Measurements from ENCODE around the gene SPATA20.
A peak's percentile ranks its signal among the peaks of the same experiment; 100 is the strongest.

Gene SPATA20

GRCh38 chr17:50547035-50547735 is at the start of gene SPATA20:
TSS of gene SPATA20 (plus strand) at chr17:50547174. CDS start at chr17:50547209, 35 bp downstream.
- peak; percentile 69 to 82 for DNase-seq (ENCODE audit: extremely low read depth in 1 of 2, low read depth in 1 of 2)

- DNase-seq (ENCODE audit: extremely low read depth in 1 of 2, low read depth in 1 of 2) = no peak
Measured at GRCh38 chr17:50498021-50498874, 48.7 kb upstream of the SPATA20 start.

GRCh38 chr17:50499270-50499669 is 47.7 kb upstream of the SPATA20 start:
- DNase-seq (ENCODE audit: extremely low read depth in 1 of 2, low read depth in 1 of 2) = no peak

- DNase-seq (ENCODE audit: extremely low read depth in 1 of 2, low read depth in 1 of 2) = no peak
Measured at GRCh38 chr17:50499721-50500120, 47.3 kb upstream of the SPATA20 start.

GRCh38 chr17:50501054-50501453 is 45.9 kb upstream of the SPATA20 start:
- no peak for DNase-seq (ENCODE audit: extremely low read depth in 1 of 2, low read depth in 1 of 2)

- no peak for DNase-seq (ENCODE audit: extremely low read depth in 1 of 2, low read depth in 1 of 2)
Measured at GRCh38 chr17:50502301-50502990, 44.5 kb upstream of the SPATA20 start.

GRCh38 chr17:50505591-50506130 is 41.3 kb upstream of the SPATA20 start:
- no peak for DNase-seq (ENCODE audit: extremely low read depth in 1 of 2, low read depth in 1 of 2)

GRCh38 chr17:50506298-50506697 is 40.7 kb upstream of the SPATA20 start:
- no peak for DNase-seq (ENCODE audit: extremely low read depth in 1 of 2, low read depth in 1 of 2)

GRCh38 chr17:50507871-50508572 is 39.0 kb upstream of the SPATA20 start, which contains the start of gene MYCBPAP:
TSS of gene MYCBPAP (plus strand) at chr17:50508439. CDS start at chr17:50508675, 236 bp downstream.
- peak; percentile 50 to 75 for DNase-seq (ENCODE audit: extremely low read depth in 1 of 2, low read depth in 1 of 2)

GRCh38 chr17:50508573-50509460 is 38.2 kb upstream of the SPATA20 start:
- no peak for DNase-seq (ENCODE audit: extremely low read depth in 1 of 2, low read depth in 1 of 2)

- peak in 1 of 2 donors; percentile 50 for DNase-seq (ENCODE audit: extremely low read depth in 1 of 2, low read depth in 1 of 2)
Measured at GRCh38 chr17:50511058-50511457, 35.9 kb upstream of the SPATA20 start.

GRCh38 chr17:50513495-50513894 is 33.5 kb upstream of the SPATA20 start:
- DNase-seq (ENCODE audit: extremely low read depth in 1 of 2, low read depth in 1 of 2) = no peak

GRCh38 chr17:50514388-50514787 is 32.6 kb upstream of the SPATA20 start:
- no peak for DNase-seq (ENCODE audit: extremely low read depth in 1 of 2, low read depth in 1 of 2)

- no peak for DNase-seq (ENCODE audit: extremely low read depth in 1 of 2, low read depth in 1 of 2)
Measured at GRCh38 chr17:50514936-50515702, 31.9 kb upstream of the SPATA20 start.

GRCh38 chr17:50517011-50517410 is 30.0 kb upstream of the SPATA20 start:
- DNase-seq (ENCODE audit: extremely low read depth in 1 of 2, low read depth in 1 of 2) = no peak

- no peak for DNase-seq (ENCODE audit: extremely low read depth in 1 of 2, low read depth in 1 of 2)
Measured at GRCh38 chr17:50517504-50518383, 29.2 kb upstream of the SPATA20 start.

GRCh38 chr17:50518384-50519023 is 28.5 kb upstream of the SPATA20 start:
- no peak for DNase-seq (ENCODE audit: extremely low read depth in 1 of 2, low read depth in 1 of 2)

Measured in stimulated activated CD8-positive, alpha-beta memory T cell treated with anti-CD3 and anti-CD28 coated beads, Interleukin-7, amount 100 ng/mL, for 48 hours (primary cell).